GM18867 (cell line): ENCODE data around the gene ENAH.

Experiments
- ATAC-seq: cut with Tn5 transposase; IDR thresholded peaks from one replicate; pipeline ENCODE4 v1.9.1; 2021; ENCODE audit warnings: mild to moderate bottlenecking, moderate library complexity; ENCODE audit not compliant: unreplicated experiment

Gene ENAH

DNA sequence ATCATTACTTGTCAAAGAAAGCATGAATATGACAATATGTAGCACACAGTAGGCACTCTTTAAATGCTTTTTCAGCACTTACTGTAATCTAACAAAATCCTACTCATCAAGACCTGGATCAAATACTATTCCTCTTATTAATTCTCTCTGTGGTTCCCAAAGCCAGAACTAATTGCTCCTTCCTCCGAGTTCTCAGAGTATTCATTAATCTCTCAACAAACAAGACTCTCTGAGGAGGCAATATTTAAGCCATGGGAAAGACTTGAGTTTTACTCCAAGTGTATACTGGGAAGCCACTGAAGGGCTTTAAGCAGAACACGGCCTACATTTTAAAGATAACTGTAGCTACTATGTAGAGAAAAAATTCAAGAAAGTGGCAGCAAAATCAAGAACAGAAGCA lies 79.7 kb downstream of the ENAH start:
- ATAC-seq, result no peak

GRCh38 chr1:225572422-225572821 lies 80.5 kb downstream of the ENAH start:
- no peak for ATAC-seq

- ATAC-seq, result no peak
Observed at GRCh38 chr1:225567789-225568188, 85.1 kb downstream of the ENAH start.

DNA sequence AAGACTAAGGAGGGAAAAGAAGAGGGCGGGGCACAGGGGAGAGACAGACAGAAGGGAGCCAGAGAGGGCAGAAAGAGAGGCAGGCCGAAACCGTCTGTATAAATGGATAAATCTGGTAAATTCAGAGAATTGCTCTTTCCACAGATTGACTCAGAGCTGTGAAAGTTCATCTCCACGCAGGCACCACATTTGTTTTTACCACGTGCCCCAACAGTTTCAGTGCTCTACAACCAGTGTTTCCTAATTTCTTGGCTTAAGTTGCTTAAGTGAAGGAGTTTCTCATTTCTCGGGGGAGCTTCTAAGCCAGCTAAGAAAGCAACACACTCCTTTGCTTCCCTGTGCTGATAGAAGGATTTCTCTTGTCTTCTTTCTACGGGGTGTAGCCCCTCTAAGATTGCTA lies 87.1 kb downstream of the ENAH start:
- ATAC-seq, result no peak

DNA sequence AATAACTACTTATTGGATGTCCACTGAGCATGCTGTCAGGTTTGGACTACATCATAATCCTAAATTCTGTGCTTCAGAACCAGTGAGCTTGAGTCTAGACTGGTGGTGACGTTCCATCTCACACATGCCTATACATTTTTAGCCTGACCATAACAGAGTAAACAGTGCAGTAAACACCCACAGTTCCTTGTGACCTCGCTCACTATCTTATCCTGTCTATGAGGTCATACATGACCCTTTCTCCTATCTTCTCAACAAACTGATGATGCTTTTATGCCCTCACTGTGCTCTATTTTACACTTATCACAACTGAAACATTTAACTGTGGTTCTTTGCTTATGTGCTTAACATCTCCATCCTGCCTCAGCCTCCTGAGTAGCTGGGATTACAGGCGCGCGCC lies 91.2 kb downstream of the ENAH start:
- no peak for ATAC-seq

- ATAC-seq, result no peak
Observed at GRCh38 chr1:225559902-225560301, 93.0 kb downstream of the ENAH start.

GRCh38 chr1:225559326-225559725 lies 93.6 kb downstream of the ENAH start:
- ATAC-seq, result no peak

DNA sequence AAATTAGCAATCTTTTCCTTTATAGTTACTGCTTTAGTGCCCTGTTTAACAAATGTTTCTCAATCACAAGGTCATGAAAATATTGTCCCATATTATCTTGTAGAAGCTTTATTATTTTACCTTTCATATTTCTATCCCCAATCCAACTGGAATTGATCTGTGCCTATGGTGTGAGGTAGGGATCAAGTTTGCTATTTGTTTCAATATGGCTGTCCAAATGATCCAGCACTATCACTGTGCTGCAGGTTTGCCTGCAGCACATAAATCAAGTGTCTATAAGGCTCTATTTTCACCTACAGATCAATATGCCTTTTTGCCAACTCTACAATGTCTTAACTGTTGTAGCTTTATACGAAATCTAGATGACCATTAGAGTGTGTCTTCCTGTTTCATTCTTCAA lies 96.2 kb downstream of the ENAH start:
- ATAC-seq, result no peak

DNA sequence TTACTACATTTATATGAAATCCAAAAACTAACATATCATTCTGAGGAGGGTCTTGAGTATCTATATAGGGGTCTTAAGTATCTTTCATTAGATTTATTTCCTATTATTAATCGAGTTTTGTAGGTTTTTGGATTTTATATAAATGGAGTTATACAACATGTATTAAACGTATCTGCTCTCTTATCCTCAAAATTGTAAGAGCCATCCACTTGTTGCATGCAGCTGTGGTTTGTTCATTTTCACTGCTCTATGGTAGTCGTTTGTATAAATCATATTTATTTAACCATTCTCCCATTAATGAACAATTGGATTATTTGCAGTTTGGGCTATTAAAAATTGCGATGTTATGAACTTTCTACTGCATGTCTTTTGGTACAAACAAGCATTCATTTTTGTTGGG lies 97.1 kb downstream of the ENAH start:
- ATAC-seq, result no peak

- ATAC-seq, result no peak
Observed at GRCh38 chr1:225554216-225554812, 98.6 kb downstream of the ENAH start.

- no peak for ATAC-seq
Observed at GRCh38 chr1:225549821-225550220, 103.1 kb downstream of the ENAH start.

DNA sequence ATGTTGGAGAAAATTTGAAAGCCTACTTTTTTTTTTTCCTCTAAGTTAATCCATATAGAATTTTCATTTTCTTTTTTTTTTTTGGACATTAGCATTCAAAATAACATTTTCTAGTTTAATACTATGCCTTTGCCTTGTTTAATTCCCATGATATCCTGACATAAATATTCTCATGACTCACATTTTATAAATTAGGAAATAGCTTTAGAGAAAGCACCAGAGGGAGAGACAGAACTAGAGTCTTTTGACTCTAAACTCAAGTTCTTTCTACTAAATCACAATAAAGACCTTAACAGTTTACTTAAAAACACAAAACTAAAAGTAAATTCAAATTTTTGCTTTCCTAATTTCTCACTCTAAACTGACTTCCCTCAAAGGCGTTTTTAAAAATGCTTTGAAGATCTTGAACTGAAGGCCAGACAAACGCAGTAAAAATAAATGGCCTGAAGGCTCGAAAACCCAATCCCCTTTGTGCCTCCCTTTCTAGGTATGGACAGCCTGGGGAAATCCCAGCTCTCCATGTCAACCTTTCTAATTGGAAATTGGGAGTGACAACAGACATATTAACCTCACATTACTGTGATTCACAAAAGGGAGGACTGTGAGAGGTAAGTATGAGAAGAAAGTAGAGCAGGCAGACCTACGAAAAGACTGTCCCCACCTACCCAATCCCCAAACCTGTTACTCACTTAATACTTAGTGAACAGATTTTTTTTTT lies 104.6 kb downstream of the ENAH start:
- no peak for ATAC-seq

DNA sequence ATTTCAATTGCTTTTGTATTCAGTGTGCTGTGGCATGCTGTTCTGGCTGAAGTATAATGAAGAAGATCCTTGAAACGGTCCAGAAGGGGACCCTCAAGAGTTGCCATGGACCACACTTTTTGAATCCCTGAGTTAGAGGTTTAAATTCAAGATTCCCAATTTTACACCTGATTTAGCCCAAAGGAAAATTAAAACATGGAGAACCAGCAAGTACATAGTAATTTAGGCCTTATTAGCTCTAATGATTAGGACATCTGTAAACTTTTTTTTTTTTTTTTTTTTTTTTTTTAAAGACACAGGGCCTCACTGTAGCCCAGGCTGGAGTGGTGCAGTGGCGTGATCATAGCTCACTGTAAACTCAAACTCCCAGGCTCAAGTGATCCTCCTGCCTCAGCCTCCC lies 107.3 kb downstream of the ENAH start:
- ATAC-seq, result no peak

DNA sequence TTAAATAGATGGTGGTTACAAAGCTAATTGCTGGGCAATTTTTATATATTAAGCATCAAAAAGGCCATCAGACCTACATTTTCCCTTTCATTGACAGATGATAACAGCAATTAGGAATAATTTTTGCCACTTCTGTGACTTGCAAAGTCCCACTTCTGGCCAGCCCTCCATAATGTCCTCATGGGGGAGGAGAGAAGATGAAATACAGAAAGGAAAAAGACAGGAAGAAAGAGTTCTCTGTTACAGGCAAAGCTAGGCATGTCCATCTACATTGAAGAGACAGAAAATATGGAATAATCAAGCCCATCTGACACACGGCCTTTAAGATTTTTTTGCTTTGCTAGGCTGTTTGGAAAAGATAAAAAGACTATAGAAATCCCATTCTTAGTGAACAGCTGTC lies 108.0 kb downstream of the ENAH start:
- no peak for ATAC-seq

- ATAC-seq, result no peak
Observed at GRCh38 chr1:225544263-225544662, 108.7 kb downstream of the ENAH start.

DNA sequence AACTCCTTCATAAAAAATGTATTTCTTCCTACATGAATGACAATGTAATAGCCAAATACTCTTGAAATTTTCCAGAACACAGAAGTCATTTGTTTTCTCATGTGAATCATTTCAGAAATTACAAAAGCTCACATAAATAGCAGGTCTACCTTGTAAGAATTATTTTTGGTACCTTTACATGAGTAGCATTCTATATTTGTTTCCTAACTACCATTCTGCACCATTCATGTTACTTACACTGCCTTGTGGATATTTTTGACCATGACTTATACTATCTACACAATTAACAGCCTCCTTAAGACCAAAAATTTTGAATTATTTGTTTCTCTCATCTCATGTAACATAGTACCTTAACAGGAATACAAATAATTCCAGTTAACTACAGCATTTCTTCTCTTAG lies 109.6 kb downstream of the ENAH start:
- no peak for ATAC-seq

- ATAC-seq, result no peak
Observed at GRCh38 chr1:225541383-225541782, 111.5 kb downstream of the ENAH start.

- no peak for ATAC-seq
Observed at GRCh38 chr1:225539575-225539974, 113.3 kb downstream of the ENAH start.

- no peak for ATAC-seq
Observed at GRCh38 chr1:225539069-225539468, 113.9 kb downstream of the ENAH start.

DNA sequence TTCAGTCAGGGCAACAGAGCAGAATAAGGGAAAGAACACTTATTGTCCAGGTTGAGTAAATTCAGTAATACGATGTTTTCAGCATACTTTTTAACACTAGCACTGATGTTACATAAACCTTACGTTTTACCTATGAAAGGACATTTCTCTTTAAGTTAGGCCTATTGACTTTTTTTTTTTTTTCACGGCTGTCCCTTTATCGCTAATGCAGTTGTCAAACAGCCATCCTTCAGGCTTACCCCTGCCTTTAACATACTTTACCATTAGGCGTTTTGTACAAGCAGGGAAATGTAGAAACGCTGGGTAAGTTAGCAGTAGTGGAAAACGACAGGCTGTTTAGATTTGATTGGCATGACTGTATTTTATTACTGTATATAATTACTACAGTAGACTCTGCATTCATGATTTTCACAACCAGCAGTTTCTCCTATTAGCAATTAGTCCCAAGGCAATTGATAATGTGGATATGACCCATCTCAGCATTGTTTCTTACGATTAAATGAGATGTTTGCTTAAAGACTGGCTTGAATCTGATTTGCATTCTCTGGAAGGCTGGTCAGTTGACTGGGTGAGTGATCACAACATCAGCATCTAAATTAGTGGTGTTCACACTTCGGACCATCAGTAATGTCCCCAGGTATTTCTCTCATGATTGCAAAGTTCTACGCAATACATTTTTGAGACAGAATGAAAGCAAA lies 115.2 kb downstream of the ENAH start:
- ATAC-seq, result no peak

DNA sequence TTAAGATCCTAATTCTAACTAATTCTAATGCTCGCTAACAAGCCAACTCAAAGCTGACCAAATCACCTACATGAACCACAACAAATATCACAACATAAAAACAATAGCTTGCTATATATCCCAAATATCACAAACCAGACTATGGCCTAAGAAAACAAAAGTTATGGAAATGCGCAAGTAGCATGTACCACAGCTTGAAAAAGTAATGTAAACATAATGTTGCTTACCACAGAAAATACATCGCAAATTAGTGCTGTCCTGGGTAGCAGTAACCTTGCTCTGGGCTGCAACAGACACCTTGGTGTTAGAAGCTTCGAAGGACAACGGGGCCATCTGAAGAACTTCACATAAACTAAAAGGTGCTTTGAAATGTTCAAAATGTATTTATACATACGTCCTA lies 117.6 kb downstream of the ENAH start:
- no peak for ATAC-seq

DNA sequence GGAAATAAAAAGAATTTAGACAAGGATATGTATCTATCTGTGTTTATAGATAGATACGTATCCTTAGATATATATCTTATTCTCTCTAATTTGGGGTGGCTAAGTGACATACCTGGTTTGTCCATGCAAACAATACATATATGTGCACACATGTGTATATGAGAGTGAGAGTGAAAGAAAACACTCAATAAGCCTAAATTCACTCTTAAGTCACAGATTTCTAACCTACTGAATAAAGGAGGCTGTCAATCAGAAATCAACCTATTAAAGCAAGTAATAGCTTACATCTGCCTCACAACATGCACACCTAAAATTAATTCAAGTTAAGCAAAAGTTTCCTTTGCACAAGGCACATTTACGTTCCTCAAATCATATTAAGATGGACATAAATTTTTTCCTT lies 118.2 kb downstream of the ENAH start:
- no peak for ATAC-seq
